ENCODE data around the gene FAM98A. TPM values are rescaled to one million over a fixed set of nuclear protein-coding genes. Genes with fewer than 3 reads are reported as not detected.

Gene FAM98A
- total and polyA plus RNA-seq, 9 of the 15 experiments (the other 6 are each of a cell fraction or from before 2014, with no cell fraction given), result 16.5 to 238 (median 44.6) TPM

GRCh38 chr2:33602201-33602830 is 3.2 kb upstream of the FAM98A start:
- H2AFZ ChIP-seq (ENCODE audit: low read depth, low read length), result no peak overlapping the region
- in situ Hi-C loops (cut with MboI) (no loop called here), intact Hi-C loops (cut with micrococcal nuclease) (no loop called here)
- BruUV-seq (replicated peaks), result no TSS peak
- no peaks in the 10 kb centered on the region for H4K20me1 ChIP-seq (replicated peaks; ENCODE audit: control insufficient read depth, insufficient read depth, low read length)
- ATAC-seq (no peak), FAIRE-seq (no peak), DNase-seq (ENCODE audit: extremely low read depth in 1 of 4, low spot score in 3 of 4) (no peak)
- peaks cover 18% of the 10 kb centered on the region for H3K79me2 ChIP-seq (ENCODE audit: control insufficient read depth, insufficient read depth, low read length)
- 9% methylated on average over 6 of the region's 6 CpGs for WGBS (ENCODE audit: insufficient coverage, low coverage, missing lambda C conversion rate)
- H3K9ac ChIP-seq (ENCODE audit: insufficient read depth in 1 of 2, low read depth in 2 of 2, low read length in 2 of 2), result no peak overlapping the region
- no peaks in the 10 kb centered on the region for H3K9me3 ChIP-seq (replicated peaks; ENCODE audit: control insufficient read depth, insufficient read depth, low read depth, low read length)
- no peak overlapping the region for H3K27ac ChIP-seq (ENCODE audit: extremely low read depth, low read depth, low read length)
- no peak overlapping the region for H3K4me3 ChIP-seq
- H3K9me1 ChIP-seq (ENCODE audit: control insufficient read depth, insufficient read depth, low read length), result no peaks in the 10 kb centered on the region
- no peaks in the 10 kb centered on the region for H3K36me3 ChIP-seq (ENCODE audit: control insufficient read depth, insufficient read depth, low read length)
- ChIA-PET POLR2A (no interaction called here), CTCF (ENCODE audit: low intra/inter-chr PET ratio) (no interaction called here)
- peaks cover 0 to 8% of the 10 kb centered on the region in 2 experiments; a peak in 1 of 5 replicates for H3K4me1 ChIP-seq (replicated peaks in 1 of 2; ENCODE audit: control insufficient read depth in 2 of 2, insufficient read depth in 2 of 2, low read length in 2 of 2)
- no peak overlapping the region for H3K4me2 ChIP-seq (ENCODE audit: insufficient read depth, low read length)
- no peaks in the 10 kb centered on the region for H3K27me3 ChIP-seq (ENCODE audit: control insufficient read depth in 2 of 2, insufficient read depth in 2 of 2, low read length in 2 of 2)
- TF ChIP-seq STAT5B (CRISPR knock-in tag; IDR thresholded peaks at IDR 0.05) (no peak), ZKSCAN3 (CRISPR knock-in tag; IDR thresholded peaks at IDR 0.05) (no peak), GABPB2 (CRISPR knock-in tag; conservative IDR thresholded peaks at IDR 0.05) (no peak), ZNF280B (CRISPR knock-in tag; IDR thresholded peaks at IDR 0.05) (no peak), ZBTB8A (IDR thresholded peaks at IDR 0.05; ENCODE audit: partially characterized antibody) (no peak), MTF1 (CRISPR knock-in tag; IDR thresholded peaks at IDR 0.05; ENCODE audit: borderline replicate concordance) (no peak), SRSF1 (IDR thresholded peaks at IDR 0.05; ENCODE audit: low read depth, low read length) (no peak), CREB5 (CRISPR knock-in tag; IDR thresholded peaks at IDR 0.05) (no peak), NBN (IDR thresholded peaks at IDR 0.05; ENCODE audit: low read depth) (no peak), BCL6 (CRISPR knock-in tag; IDR thresholded peaks at IDR 0.05) (no peak), U2AF1 (optimal IDR thresholded peaks at IDR 0.05; ENCODE audit: low read depth, low read length) (no peak), BRCA1 (IDR thresholded peaks at IDR 0.05) (no peak), BRCA1 (CRISPR knock-in tag; IDR thresholded peaks at IDR 0.05) (no peak), BRF2 (IDR thresholded peaks at IDR 0.05; ENCODE audit: borderline replicate concordance, insufficient read depth, insufficient read length) (no peak), ZNF551 (CRISPR knock-in tag; IDR thresholded peaks at IDR 0.05) (no peak), MCM7 (IDR thresholded peaks at IDR 0.05) (no peak), ZNF354B (CRISPR knock-in tag; IDR thresholded peaks at IDR 0.05) (no peak)
